Activated T-cell treated with anti-CD3 and anti-CD28 coated beads, Interleukin-2, amount 50 U/mL, for 48 hours (primary cell): ENCODE measurements around the gene APOBEC4.
"Not testable (repeated sequence)": the region's sequence is repeated elsewhere in the genome, so short reads cannot be mapped to it uniquely, and the experiment has no call there.

Experiments
- DNase-seq, 2 experiments: peaks; one replicate each; pipeline ENCODE4 v3.0.0-alpha.2; 2020

Gene APOBEC4

DNA sequence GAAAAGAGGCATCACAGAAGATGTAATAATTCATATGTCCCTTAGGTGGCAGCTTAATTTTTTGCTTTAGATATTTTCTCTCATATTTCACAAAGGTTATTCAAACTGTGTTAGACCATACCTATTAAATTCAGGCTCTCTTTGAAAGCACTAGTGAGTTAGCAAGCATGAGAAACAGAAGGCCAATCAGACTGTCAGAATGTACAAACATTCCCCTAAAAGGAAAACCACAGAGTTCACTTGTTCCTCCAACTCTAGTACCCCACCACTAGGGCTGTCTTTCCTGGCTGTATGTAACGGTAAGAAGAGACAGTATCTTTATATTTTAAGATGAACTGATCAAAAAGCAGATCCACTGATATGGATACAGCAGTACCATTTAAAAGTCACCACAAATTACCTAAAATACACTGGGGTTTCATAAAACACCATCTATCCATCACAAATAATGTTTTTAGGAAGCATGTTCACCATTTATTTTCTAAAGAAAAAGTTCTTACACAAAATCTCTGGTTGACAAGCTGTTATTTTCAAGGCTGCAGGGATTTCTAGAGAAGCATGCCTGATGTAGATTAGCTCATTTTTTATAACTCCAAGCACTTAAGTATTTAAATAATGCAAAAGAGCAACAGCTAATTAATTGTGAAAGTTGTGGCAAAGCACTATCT, 19.3 kb downstream of the APOBEC4 start:
- no peak for DNase-seq

DNA sequence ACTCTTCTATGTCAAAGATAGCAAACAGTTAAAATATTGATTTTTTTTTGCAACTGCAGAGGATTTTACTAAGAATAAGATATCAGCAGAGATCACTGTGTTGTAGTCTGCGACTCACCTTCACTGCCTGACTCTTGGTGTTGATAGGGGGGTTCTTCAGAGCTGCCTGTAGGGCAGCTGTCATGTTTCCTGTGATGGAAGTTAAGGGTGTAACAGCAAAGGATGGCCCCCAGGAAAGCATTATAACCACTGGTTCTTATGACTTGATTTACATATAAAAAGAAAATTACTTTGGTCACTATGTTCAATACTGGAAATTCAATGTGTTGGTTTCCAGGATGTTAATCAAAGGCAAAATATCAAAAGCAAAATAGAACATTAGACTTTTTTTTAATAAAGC, 20.2 kb downstream of the APOBEC4 start:
- no peak for DNase-seq

DNA sequence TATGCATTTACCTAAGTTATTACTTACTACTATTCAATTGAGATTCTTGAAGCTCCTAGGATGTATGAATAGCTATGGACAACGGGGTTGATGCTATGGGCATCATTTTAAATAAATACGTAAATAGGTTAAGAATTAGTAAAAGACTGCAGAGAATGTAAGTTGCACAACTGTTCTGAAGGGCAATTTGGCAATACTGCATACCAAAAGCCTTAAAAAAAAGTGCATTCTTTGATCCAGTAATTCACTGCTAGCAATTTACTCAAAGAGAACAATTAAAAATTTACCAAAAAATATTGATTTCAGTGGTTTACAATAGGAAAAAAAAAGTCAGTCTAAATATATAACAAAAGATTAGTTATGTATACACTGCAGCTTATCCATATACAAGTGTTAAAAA, 21.0 kb downstream of the APOBEC4 start:
- DNase-seq: no peak

DNA sequence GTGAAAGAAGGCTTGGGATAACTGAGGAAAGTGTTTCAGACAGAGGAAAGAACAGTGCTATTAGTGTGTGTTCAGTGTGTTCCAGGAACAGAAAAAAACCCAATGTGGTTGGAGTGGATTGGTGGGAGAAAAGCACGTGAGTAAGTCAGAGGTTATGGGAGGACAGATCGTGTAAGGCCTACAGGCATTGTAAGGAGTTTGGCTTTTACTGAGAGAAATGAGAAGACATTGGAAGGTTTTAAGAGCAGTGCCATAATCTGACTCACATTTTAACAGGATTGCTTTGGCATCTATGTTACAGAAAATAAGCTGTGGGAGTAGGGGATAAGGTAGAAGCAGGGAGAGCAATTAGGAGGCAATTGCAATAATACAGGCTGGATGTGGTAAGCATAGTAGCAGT, 22.4 kb downstream of the APOBEC4 start:
- no peak for DNase-seq

DNA sequence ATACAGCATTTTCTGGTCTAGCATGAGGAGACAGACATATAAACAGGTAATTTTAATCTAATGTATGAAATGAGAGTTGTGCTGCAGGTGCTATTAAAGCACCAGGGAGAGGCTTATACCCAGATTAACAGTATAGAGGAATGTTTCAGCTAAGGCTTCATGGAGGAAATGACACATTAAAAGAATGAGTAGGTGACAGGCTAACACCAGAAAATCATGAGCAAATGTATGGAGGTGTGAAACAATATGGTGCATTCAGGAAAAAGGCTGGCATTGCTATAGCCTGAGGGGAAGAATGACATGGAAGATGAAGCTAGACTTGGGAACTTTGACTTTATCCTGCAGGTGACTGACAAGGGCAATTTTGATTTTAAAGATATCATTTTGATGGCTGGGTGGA, 24.6 kb downstream of the APOBEC4 start:
- DNase-seq: no peak

DNA sequence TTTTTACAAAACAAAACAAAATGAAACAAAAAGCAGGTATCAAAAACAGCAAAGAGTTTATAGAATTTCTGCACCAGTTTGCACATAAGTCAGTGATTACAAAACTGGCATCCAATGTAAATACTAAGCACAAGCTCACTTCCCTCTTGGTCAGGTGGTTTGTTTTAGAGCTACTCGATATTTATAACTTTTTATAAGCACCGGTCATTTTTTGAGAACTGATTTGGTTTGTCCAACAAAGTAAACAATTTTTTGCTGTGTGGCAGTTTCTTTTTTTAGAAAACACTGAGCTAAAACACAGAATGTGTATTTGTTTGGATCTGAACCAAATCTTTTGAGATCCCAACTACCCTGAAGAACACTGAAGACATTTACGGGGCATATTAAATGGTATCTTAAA, 26.9 kb downstream of the APOBEC4 start:
- not testable (repeated sequence) for DNase-seq

DNA sequence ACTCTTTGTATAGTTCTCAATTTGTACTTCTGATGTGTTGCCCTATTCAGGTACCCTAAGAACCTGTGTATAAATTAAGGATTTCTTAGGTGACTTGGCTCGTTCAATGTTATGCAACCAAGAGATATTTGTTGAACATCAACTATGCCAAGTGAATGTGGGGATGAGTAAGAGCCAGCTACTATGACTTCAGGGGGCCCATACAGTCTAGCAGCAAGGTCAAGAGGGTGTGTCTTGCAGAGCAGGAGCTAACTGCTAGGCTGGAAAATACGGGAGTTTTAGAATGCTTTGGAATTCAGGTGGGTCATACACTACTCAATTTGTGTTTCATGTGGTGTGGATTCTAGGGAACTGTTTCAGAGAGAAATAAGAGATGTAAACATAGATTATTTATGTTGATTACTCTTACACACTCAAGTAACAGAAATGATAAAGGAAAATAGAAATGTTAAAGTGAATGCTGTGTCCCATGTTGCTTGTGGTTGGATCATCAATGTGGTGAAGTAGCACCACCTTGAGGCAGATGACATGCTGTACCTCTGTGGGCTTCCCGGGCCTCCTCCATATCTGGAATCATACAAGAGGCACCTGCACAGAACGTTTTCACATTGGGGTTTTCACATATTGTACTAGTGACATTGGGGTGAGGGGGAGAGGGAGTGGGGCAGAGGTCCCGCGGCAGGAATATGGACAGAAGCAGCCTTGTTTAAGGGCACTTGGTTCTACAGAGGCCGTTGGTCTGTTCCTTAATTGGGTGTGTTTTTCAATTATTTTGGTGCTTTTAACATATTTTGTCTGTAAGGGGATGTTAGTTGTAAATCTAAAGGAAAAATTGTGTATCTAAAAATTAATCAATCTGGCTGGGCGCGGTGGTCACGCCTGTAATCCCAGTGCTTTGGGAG, 30.0 kb downstream of the APOBEC4 start:
- DNase-seq: peak; percentile 51 to 53

DNA sequence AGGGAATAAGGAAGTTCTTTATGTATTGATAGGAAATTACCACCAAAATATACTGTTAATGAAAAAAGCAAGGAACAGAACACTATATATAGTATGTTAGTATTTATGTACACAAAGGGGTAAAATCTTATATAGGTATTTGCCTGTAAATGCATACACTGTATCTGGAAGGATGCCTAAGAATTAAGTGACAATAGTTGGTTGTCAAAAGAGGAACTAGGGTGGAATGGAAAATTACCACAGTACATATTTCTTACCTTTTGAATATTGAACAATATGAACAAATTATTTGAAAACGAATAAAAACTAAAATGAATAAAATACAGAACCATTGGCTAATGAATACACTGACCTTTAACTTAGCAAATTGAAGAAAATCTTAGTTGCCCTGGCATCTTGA, 31.1 kb downstream of the APOBEC4 start:
- no peak for DNase-seq

DNA sequence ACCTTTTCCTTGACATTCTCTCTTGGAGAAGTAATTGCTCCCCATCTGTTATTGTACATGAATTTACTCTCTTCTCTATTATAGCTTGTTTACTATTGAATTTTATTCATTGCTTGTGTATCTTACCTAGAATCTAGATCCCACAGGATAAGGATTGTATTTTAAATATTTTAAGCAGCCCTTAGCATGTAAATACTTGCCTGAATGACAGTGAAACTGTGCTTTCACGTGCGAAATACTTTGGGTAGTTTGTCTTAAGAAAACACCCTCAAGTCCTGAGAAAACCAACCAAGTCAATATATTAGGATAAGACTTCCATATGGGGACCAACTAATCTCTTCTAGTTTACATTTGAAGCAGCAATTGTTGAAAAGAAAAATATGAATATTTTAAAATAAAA, 32.8 kb downstream of the APOBEC4 start:
- no peak for DNase-seq

DNA sequence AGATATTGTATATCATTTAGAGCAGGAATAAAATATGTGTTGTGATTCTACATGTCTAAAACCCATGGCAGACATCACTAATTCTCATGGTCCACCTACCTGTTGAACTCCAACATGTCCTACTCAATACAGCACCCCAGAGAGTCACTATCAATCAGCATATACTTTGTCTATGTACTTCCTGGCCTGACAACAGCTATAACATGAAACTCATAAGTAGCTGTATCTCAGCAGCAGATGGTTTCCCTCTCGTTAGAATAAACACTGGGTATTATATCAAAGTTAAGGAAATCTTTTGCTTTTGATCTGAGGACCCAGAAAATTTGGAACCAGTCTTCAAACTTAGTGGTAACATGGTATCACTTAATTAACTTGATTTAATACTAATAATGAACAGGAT, 33.3 kb downstream of the APOBEC4 start:
- DNase-seq: no peak

DNA sequence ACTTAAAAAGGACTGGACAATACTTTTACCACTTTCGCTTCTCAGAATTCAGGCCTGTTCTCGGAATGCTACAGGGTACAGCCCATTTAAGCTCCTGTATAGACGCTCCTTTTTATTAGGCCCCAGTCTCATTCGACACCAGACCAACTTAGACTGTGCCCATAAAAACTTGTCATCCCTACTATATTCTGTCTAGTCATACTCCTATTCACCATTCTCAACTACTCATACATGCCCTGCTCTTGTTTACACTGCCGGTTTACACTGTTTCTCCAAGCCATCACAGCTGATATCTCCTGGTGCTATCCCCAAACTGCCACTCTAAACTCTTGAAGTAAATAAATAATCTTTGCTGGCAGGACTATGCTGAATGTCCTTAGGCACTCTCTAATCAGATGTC, 34.9 kb downstream of the APOBEC4 start:
- DNase-seq: not testable (repeated sequence)

DNA sequence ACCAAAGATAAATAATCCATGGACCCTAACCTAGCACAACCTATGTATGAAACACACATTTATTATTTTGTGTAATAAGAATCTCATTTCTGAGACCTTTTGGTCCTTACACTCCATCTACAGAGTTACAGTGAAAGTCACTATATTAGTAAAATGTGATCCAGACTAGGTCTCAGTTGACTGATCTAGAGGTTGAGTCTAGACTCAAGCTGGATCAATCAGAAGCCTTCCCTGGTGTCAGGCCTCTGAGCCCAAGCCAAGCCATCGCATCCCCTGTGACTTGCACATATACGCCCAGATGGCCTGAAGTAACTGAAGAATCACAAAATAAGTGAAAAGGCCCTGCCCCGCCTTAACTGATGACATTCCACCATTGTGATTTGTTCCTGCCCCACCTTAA, 40.1 kb downstream of the APOBEC4 start:
- DNase-seq: not testable (repeated sequence)

DNA sequence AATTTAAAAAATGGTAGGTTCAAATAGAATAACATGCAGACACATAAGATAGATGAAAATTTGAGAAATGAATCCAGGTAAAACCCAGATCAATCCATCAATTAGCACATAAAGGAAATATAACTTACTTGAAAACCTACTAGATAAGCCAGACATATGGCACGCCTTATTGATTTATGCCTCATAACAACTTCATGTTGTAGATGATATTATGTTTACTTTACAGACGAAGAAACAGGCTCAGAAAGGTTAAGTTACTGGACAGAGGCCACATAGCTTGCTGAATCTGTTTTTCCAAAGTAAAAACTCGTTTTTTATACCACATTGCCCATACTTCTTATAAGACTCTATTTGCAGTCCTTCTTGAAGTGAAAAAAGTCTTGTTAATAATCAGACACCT, 40.7 kb downstream of the APOBEC4 start:
- no peak for DNase-seq

DNA sequence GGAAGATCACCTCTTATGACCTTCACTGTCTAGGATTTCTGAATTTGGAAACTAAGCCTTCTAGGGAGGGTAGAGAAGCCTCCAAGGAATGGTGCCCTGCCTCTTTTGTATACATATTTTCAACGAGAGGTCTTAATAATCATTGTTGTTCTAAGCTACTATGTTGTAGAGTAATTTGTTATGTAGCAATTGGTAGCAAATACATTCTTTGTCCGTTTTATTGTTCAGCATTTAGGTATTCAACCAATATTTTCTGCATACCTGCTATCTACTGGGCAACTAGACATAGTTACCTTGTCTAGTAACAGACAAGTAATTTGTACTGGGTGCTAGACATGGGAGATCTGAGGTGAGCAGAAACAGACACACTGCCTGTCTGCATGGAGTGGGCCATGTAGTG, 42.1 kb downstream of the APOBEC4 start:
- no peak for DNase-seq

DNA sequence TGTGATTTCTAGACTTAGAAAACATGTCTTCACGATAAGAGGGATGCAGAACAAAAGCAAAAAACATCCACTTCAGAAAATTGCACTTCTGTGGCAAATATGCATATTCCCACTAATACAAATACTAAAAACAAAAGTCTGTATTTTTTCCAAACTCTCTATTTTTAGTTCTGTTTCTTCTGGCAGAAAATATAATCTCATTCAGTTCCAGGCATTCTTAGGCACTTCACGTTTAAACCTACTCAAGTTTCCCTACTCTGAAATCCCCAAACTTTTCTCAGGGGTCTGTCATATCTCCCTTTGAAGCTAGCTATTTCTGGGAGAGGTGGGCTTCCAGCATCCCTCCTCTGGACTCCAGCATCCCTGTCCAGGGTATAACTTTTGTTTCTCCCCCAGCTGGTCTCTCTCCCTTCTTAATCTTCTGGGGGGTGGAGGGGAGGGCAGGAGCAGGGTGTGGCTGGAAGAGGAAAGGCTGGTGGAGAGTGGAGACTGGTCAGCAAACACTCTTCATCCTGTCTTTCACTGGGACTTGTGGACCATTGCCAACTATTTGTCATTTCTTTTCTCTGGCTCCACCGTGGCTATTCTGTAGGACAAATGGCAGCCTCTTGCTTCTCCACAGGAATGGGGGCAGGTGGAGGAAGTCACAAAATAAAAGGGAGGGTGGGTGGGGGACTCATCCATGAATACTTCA, 43.2 kb downstream of the APOBEC4 start:
- no peak for DNase-seq

DNA sequence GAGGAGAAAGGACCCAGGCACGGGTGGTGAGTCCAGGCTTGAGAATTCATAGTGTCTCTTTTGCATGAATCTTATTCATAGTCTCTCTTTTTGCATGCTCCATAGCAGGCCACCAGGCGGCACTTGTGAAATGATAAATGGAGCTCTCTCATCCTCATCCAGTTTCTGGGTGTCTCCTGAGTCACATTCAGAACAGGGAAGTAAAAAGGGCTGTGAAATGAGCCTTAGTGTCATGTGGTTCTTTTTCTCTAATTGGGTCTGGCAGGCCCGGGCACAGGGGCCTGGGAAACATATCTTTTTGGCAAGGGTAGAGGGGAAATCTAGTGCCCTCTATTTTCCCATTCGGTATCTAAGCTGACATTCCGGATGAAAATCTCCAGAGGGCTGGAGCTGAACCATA, 43.8 kb downstream of the APOBEC4 start:
- DNase-seq: no peak

DNA sequence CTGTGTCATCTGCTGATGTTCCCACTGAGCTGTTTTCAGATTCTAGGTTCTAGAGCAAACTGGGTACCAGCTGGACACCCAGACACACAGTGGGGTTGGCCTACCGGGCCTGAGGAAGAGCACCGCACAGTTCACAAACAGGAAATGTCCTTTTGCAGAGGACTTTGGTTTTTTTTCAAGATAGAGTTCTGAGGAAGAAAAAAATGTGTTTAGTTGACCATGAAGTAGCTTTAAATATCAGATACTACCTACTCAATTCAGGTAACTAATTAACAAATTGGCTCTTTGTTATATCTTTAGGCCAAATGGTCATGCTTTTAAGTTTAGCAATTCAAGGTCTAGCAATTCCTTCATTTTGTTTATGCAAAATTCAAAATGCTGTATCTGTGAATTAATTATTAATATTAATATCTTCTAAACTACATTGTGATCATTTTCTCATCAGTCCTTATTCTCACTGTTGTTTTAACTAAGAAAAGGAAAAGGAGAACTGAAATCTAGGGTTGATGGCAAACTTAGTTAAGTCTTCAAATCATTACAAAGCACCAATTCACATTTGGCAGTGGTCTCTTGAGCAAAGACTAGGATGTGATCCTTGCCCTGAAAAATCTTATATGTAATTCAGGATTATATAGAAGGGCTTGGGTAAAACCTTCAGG, 45.7 kb downstream of the APOBEC4 start:
- DNase-seq: no peak

DNA sequence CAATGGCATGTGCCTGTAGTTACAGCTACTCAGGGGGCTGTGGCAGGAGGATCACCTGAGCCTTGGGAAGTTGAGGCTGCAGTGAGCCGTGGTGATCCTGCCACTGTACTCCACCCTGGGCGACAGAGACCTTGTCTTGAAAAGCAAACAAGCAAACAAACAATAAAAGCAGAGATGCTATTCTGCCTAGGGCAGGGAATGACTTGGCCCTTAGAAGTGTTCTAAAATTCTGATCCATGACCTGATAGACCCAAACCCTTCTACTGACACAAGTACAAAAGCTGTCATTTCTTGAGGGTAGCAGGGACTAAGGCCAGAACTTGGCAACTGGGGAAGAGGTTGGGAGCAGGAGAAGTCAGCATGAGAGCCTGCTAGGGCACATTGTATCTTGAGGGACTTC, 47.2 kb downstream of the APOBEC4 start:
- no peak for DNase-seq

DNA sequence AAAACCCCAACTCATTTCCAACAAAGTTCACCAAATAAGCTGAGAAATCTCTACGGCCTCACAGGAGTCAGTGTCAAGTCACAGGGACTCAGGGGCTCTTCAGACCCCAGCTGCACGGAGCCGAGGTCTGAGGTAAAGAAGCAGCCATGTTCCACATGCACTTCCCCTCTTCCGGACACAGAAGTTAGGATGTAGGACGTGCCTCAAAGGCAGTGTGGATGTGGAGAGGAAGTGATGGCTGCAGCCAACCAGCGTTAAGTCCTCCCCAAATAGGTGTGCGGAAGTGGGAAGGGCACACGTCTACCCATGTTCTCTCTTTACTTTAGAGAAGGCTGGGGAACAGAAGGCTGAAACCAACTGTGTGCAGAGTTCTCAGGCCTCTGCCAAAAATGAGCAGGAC, 48.3 kb downstream of the APOBEC4 start:
- no peak for DNase-seq

DNA sequence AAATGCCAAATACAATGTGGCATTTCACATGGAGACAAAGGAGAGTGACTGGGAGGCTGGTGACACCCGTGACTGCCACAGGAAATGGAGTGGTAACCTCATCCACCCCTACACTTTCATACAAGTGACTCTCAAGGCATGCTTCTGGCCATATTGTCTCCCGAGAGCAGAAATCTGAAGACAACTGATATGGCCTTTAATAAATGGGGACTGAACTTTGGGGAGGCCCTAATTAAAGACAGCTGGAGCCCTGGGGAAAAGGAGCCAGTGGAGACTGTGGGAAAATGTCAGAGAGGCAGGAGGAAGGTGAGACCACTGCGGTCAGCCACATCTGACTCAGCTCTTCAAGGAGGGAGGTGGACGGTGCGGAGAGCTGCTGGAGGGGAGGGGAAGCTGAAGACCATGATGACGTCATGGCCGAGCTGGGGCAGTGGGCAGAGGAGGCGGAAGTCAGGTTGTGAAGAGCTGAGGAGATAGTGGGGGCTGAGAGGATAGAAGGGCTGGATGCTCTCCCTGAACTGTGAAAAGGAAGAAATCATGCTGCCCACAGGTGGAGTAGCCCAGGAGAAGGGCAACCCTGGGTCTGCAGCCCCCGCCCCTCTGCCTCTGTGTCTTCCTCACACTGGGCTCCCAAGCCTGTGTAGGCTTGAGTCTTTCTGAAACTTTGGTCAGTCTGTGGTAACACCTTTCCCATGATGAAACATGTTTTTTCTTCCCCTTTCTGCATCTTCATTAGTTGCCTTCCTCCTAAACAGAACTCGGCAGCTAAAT, 48.9 kb downstream of the APOBEC4 start:
- no peak for DNase-seq

DNA sequence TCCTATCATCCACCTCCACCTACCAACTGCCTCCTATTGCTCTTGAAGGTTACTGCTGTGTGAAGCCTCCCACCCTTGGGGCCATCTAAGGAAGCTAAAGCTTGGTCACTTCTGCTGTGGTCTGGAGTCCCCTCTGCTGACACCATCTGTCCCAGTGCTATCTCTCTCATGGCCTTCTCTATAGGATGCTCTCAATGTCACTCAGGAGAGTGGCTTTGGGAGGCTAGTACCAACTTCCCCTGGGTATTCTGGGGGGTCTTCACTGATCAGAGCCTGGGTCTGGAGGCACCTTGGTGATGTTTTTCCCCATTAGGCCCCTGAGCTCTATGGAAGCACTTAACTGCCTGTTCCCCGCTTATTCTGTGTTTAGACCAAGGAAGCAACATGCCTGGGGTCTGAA, 50.6 kb downstream of the APOBEC4 start:
- DNase-seq: no peak

DNA sequence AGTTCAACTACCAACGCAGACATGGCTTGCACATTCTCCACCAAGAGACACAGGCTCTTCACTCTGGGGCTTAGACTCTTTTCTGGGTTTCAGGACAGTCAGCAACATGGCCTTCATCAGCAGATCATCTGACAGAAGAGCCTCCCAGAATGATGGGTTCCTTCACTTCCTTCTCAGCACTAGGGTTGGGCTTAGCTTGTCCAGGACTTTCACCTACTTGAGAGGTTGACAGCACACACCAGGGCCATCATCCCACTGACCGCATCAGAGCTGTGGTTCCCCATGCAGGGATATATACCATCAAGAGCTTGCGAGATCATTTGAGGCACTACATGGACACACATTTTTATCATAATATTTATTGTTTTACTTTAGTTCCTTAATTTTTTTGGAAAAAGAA, 52.5 kb downstream of the APOBEC4 start:
- no peak for DNase-seq

DNA sequence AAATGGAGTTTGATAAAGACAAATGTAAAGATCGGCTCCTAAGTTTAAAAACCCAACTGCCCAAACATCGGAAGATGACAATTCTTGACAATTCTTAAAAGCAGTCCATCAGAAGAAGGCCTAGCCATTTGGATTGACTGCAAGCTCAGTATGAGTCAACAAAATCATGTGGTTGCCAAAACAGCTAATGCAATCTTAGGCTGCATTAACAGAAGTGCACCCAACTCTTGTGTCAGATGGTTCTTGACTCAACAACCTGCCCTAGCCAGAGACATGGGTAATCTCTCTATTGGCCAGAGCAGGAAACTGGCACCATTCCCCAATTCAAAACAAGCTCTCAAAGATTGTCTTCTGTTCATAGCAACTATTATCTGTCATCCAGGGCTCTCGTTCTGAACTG, 53.0 kb downstream of the APOBEC4 start:
- no peak for DNase-seq
